ENCODE data around the gene MTSS2.

The MTSS2 gene

GRCh38 chr16:70698901-70699300 lies 13.0 kb upstream of the MTSS2 start:
- no peak for DNase-seq

- no peak for DNase-seq
Measured at GRCh38 chr16:70697594-70698170, 11.8 kb upstream of the MTSS2 start.

DNA sequence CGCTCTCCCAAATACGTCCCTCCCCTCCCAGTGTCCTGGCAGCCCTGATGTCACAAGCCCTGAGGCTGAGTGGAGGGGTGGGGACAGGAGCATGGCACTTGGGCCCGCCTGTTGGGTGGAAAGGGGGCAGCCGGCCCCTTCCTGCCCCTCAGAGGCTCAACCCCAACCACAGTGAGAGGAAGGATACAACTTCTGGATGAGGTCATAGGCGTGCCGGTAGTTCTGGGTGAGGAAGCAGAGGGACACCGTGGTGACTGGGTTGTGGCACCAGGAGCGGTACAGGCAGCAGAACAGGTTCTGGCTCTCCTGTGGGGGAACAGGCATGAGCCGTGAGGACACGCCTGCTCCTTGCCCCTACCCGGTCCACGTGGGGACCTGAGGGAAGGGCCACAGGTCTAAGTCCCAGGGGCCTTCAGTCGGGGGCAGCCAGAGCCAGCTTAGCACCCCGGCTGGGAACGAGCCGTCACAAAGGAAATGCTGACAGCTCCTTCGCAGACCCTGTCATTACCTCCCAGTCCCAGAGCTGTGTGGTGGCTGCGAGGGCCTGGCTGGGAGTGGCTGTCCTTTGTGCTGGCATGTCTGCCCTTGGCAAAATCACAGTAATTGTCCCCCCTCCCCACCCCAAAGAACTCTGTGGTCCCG lies 11.2 kb upstream of the MTSS2 start:
- no peak for DNase-seq

DNA sequence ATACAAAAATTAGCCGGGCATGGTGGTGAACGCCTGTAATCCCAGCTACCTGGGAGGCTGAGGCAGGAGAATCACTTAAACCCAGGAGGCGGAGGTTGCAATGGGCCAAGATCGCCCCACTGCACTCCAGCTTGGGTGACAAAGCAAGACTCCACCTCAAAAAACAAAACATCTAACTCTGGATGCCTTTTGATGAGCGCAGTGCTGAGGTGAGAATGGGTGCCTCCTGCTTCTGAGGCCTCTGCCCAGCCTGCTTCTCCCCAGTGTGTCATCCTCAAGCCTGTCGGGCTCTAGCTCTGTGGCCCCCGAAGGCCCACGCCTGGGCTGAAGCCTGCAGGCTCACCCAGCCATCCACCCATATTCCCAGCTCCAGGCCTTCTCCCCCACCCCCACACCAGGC lies 10.5 kb upstream of the MTSS2 start:
- DNase-seq: no peak

GRCh38 chr16:70695331-70696070 lies 9.6 kb upstream of the MTSS2 start:
- no peak for DNase-seq

DNA sequence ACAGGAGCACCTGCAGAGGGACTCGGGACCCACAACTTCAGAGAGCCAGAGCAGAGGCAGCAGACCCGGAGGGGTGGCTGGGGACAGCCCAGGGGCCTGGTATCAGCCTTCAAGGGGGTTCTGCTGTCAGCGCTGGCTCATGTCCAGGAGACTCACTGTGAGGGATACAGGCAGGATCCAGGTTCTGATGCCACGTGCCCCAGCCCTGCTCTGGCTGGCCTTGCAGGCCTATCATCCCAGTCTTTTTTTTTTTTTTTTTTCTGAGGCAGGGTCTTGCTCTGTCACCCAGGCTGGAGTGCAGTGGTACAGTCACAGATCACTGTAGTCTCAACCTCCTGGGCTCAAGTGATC lies 9.0 kb upstream of the MTSS2 start:
- DNase-seq: no peak

- no peak for DNase-seq
Measured at GRCh38 chr16:70694088-70694867, 8.4 kb upstream of the MTSS2 start.

GRCh38 chr16:70692873-70693671 lies 7.2 kb upstream of the MTSS2 start:
- no peak for DNase-seq

GRCh38 chr16:70692130-70692872 lies 6.4 kb upstream of the MTSS2 start:
- DNase-seq: no peak

DNA sequence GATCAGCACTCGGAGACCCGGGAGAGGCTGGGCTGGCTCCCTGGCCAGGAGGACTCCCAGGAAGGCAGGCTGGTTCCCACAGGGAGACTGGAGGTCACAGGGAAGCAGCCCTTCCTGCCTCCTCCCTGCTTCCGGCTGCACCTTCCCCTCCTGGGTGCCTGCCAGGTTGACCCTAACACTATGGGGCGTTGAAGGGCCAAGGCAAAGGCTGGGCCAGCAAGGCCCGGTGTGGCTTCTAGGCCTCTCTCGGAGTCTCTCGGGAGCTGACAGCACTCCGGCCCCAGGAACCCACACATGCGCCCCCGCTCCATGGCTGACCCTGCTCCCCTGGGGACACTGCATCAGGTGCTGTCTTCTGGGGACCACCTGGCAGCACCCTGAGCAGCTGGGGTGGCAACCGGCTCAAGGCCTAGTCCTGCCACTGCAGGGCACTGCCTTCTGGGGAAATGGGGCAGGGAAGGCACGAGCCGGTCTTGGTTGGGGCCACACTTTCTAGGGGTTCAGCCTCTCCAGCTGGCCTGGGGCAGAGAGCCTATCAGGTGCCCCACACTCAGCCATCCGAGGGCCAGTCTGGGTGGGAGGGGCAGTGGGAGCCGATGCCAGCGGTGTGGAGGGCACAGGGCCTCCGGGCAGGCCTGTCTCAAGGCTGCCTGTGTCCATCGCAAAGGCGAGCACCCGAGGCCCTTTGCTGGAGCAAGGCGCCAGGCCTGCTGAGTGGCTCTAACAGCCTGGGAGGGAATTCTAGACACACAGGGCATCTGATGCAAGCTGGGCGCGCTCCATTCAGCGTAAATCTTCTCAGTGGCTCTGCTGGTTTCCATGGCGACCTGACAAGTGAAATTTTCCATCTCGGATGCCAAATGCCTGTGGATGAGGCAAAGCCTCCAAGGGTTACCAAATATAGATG lies 5.6 kb upstream of the MTSS2 start:
- no peak for DNase-seq

DNA sequence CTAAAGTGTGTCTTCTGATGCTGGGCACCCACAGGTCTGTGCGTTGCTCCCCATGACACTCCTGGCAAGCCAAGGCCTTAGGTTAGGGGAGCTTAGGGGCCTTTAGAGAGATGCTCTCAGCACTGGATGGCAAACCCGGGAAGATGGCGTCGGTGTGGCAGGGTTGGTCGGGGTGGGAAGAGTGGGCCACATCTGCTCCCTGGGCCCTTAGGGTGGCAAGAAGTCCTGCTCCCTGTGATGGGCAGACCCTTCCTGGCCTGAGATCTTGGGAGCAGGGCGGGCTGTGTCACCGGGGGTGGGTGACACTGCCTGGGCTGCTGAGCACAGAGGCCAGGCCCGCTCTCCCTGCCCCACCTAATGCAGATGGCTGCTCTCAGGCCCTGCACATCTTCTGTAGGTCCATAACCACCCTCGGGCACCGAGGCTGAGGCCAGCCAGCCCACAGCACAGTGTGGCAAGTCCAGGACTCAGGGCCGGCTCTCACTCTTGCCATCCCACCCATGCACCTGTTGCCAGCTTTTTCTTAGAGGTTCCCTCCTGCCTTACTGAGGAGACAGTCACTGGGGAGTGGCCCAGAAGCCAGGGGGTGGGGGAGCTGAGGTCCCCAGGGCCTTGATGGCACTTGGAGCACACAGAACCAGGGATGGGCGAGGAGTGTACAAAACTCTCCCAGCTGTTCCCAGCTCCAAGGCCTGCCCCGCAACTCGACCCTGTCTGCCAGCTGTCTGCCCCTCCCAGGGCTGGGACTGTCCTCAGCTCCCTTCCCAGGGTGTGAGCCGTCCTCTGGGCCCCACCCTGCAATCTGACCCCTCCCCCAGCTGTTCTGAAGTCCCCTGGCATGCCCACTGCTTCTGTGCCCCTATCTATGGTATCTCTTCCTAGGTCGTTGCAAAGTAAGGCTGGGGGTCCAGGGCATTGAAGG lies 4.4 kb upstream of the MTSS2 start:
- no peak for DNase-seq

- DNase-seq: no peak
Measured at GRCh38 chr16:70689035-70689969, 3.4 kb upstream of the MTSS2 start.

- DNase-seq: no peak
Measured at GRCh38 chr16:70688246-70688742, 2.4 kb upstream of the MTSS2 start.

- DNase-seq: no peak
Measured at GRCh38 chr16:70687671-70688245, 1.9 kb upstream of the MTSS2 start.

DNA sequence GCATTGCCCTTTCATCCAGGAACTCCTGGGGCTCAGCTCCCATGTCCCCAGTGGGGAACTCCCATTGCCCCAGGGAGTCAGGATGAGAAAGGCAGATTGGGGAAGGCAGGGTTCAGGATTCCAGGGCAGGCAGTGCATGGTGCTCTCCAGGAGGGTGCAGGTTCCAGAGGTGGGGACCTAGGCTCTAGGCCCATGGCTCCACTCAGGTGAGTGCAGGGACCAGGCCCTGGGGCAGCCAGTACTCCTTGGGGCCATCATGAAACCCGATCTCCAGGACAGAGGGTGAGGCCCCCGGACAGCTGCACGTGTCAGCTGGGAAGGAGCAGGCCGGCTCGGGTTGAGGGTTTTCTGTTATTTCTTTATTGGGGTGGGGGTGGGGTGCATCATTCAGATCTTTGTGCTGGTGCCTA lies 1.3 kb upstream of the MTSS2 start:
- DNase-seq: no peak

DNA sequence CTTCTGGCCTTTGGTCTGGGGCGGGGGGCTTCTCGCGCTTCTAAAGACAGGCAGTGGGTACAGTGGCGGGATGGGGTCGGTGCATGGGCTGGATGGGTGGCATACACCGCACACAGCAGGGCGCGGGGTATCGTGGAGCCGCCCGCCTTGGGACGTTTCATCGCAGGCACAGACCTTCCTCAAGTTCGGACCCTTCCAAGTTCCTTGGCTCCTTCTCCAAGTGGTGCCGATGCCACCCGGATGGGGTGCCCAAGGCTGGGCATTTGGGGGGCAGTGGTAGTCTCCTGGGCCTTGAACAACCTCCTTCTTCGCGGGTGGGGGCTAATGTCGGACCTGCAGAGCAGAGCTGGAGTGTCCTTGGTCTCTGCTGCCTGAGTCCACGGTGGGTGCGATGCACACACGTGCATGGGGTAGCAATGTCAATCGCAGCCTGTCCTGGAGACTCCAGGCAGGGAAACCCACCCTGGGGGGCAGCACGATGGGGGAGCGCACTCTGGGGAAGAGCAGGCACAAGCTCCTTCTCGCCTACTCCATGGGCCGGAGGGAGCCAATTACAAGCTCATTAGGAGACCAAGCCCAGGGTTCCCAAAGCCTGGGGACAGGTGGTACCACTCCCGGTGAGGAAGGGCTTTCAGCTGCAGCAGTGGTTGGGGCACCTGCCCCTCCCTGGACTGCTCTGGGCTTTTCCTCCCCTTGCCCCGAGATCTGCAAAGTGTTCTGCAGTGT lies 686 bp upstream of the MTSS2 start:
- no peak for DNase-seq
